COR-L47 (cell line): ENCODE measurements around the gene ZNF268.
"Not testable (repeated sequence)": the region's sequence is repeated elsewhere in the genome, so short reads cannot be mapped to it uniquely, and the experiment has no call there.

Source experiments
- DNase-seq: peaks from one replicate; lab custom pipeline; 2025; lab: John Stamatoyannopoulos, UW

Gene ZNF268

DNA sequence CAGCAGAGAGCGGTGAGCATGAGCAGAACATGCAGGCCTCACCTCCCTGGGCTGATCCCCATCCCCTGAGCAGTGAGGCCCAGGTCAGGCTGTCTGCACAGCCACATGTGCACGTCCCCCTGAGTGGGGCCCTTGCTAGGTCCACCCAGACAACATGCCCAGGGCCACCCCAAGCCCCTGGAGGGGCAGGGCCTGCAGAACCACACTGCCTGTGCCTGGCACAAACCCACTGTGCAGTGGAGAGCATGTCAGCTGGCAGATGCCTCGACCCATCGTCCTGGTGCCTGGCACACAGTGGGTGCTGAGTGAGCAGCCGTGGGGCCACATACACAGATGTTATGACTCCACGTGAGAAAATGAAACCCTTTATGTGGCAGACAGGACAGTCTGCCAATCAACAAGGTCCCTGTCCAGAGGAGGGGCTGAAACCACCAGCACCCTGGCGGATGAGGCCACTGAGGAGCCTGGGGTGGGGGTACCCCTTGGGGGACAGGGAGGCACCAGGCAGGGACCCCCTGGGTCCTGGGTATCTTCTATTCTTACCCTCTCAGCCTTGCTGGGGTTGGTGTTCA is 46.1 kb downstream of the ZNF268 start:
- DNase-seq, result no peak

DNA sequence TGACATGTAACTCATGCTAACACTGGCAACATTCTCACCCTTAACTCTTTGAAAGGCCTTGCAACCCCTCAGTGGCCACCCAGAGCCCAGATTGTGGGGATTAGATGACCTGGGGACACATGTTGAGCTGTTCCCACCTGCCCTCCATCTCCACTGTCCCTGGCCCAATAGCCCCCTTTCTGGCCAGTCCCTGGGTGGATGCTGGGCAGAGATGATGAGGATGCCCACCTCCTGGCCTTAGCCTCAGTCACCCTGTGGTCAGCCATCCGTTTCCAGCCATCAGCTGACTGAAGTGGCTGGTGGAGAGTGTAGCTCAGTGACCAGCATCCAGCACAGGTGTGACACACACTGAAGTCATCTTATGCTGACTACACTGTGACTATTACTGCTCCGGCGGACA is 49.7 kb downstream of the ZNF268 start:
- no peak for DNase-seq

DNA sequence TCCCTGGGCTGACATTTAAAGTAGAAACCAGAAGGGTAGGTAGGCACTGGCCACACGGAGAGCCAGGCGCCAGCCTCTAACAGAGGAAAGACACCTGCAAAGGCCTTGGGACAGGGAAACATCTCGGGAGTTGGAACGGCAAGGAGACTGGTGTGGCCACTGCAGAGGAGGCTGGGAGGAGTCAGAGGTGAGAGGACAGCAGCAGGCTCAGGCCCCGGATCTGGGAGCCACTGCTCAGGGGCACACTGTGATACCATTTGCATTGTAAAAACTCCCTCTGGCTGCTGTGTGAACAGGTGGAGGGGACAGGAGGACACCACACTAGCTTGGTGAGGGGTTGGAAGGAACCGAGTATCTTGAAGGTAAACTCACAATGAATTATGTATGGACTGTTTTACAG is 51.7 kb downstream of the ZNF268 start:
- DNase-seq, result no peak

DNA sequence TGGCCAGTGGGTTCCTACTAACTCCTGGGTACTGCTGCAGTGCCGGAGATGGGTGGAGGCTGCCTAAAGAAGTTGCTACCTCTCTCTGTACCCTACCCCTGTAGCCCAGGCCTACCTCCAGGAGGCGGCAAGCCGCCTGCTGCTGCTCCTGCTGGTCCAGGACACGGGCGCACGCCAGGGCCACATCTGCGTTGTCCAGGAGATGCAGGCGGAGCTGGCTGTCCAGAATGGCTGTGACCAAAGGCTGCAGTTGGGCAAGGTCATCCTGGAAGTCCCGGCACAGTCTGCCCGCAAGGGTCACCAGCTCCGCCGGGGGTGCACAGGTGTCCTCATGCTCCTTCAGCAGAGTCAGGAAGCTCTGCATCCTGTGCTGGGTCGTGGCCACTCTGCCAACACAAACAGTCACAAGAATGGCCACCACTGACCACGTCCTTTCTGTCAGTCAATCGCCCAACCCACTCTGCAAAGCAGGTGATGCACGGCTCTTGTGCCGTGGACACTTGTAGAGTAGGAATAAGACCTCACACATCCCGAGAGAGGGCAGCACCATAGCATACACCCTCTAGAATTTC is 52.8 kb downstream of the ZNF268 start:
- no peak for DNase-seq

DNA sequence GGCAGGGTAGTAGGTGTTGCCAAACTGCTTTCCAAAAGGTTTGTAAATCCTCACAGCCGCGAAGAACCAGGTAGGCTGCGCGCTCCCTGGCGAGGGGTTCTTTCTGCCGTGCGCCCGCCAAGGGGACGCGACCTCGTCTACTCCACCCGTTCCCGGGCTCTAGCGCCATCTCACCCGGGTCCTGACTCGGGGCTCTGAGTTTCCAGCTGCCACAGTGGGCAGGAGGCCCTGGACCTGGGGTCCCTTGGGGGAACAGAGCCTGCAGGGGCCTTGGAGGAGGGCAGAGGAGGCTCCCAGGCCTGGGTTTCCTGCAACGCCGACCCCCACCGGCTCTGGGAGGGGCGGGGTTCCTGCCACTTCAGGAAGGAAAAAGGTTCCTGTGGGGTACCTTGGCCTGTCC is 53.7 kb downstream of the ZNF268 start:
- no peak for DNase-seq

DNA sequence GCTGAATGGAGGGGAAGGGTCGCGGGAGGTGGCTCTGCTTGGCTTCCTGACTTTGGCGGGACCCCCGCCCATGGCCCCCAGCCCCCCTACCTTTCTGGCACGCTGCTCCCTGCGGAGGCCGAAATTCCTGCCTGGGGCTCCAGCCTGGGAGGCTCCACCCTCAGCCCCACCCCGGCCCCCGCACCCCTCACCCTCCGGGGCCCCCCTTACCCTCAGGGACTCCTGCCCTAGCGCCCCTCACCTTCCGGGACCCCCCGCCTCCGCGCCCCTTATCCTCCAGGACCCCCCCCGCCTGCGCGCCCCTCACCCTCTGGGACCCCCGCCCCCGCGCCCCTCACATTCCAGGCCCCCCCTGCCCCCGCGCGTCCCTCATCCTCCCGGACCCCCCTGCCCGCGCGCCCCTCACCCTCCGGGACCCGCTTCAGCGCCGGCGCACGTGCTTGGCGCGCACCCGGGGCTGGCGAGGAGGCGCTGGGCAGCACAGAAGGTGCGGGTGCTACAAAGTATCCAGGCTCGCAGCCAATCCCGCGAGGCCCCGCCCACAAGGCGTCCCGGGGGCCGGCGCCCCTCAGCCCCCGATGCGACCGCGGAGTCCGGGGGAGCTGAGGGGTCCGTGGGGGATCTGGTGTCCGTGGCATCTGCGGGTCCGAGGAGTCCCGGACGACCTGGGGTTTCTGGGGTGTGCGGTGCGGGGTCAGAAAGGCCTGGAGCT is 54.3 kb downstream of the ZNF268 start, which contains the start of gene ANHX:
Gene ANHX (minus strand): TSS at position 477 of the 712 bp plus-strand sequence. CDS start 1,521 bp downstream, outside the sequence.
- DNase-seq, result no peak

DNA sequence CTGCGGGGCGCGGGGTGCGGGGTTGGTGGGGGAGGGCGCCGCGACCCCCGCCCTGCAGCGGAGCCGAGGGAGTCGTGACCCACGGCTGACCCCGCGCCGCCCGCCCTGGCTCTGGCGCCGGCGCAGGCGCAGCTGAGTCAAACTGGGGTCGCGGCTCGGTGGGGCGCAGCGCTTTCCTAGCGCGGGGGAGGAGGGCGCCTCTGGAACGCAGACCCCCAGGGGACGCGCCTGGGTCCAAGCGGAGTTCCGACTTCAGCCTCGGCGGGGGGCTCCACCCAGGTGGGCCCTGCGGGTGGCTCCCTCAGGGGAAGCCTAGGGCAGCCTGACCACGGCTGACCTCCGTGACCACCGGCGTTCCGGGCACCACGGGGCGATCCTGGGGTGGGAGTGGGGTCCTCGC is 54.8 kb downstream of the ZNF268 start:
- no peak for DNase-seq

DNA sequence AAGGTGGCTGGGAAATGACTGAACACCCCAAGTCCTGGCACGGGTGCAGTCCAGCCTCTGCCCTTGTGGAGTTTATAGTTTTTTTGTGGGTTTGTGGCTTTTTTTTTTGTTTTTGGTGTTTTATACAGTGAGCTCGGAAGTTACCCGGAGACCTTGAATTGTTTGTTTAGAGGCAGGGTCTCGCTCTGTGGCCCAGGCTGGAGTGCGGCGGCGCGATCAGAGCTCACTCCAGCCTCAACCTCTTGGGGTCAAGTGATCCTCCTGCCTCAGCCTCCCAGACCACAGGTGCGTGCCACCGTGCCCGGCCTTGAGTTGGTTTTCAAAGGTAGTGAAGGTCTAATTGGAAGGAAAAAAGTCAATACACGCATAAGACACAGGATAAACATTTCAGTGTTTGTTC is 55.3 kb downstream of the ZNF268 start:
- no peak for DNase-seq

DNA sequence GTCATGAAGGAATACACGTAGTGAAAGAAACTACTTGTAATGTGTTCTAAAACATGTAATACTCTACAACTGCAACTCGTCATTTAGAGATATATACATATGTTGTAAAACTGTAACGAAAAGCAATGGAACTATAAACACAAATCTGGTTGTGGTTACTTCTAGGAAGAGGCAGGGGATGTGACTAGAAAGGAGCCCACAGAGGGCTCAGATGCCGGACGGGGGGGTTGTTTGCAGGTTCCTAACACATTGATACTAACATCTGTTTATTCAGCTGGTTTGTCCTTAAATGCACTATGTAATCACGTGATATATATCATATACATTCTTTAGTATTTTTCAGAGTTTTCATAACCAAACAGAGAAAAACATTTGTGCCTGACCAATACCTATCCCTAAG is 70.4 kb downstream of the ZNF268 start:
- DNase-seq, result no peak

DNA sequence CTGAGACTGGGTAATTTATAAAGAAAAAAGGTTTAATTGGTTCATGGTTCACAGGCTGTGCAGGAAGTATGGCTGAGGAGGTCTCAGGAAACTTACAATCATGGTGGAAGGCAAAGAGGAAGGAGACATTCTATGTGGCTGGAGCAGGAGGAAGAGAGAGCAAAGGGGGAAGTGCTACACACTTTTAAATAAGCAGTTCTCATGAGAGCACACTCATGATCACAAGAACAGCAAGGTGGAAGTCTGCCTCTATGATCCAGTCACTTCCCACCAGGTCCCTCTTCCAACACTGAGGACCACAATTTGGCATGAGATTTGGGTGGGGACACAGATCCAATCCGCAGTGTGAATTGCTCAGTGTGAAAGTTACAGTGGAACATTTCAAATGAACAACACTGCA is 74.5 kb downstream of the ZNF268 start:
- not testable (repeated sequence) for DNase-seq

DNA sequence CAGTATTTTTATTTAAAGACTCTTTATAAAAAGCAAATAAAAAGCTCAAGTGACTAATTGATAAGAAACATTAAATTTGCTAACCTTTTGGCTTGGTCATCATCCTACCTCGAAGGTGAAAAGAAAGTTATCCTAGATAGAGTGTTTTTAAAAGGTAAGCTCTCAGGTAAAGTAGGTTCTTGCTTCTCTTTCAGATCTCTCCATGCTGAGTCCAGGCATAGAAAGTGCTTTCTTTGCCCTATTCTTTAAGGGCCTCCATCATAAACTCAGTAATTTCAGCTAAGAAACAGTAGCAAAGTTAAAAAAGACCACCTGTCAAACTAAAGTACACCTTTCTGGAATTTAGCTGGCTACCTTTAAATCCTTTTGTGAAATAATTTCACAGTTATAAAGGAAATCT is 75.0 kb downstream of the ZNF268 start:
- DNase-seq, result no peak

DNA sequence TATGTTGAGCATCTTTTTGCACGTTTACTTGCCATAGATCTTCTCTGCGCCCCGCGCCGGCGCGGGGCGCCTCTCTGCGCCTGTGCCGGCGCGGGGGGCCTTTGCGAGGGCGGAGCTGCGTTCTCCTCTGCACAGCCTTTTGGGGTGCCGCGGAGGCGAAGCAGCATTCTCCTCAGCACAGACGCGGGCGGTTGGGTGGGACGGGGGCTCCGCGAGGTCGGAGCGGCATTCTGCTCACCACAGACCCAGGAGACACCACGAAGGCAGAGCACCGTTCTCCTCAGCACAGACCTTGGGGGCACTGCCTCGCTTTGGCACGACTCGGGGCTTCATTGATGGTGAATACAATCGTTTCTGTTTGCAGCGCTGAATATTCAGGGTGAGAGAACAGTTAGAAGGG is 82.9 kb downstream of the ZNF268 start:
- DNase-seq, result no peak
